Natural killer cell (primary cell): ENCODE data around the gene SPATC1L. TPM values are rescaled to one million over a fixed set of nuclear protein-coding genes. Genes with fewer than 3 reads are reported as not detected.

Source experiments
- ATAC-seq, 3 donors: fragments of 150-1000 bp in 2 of 3; fragments of 200-7000 bp in 1 of 3; cut with Tn5 transposase; 1 replicate in 1 of 3; 2 replicates in 2 of 3; pipeline ENCODE4 v1.10.0; 2021; ENCODE audit warnings: mild to moderate bottlenecking in 2 of 3, moderate library complexity in 2 of 3
- DNase-seq, 2 donors: peaks; one replicate each; pipeline versions ENCODE4 v3.0.0 to v3.0.0-alpha.2; 2013 to 2021; ENCODE audit warnings: mixed read lengths in 1 of 2
- H3K27ac ChIP-seq: one replicate; pipeline ENCODE4 v1.5.1; 2013; ENCODE audit warnings: mild to moderate bottlenecking, low read length
- H3K27me3 ChIP-seq: one replicate; pipeline ENCODE4 v1.6.1; 2013; ENCODE audit warnings: low read length; ENCODE audit not compliant: control insufficient read depth, insufficient read depth
- H3K36me3 ChIP-seq: one replicate; pipeline ENCODE4 v1.6.1; 2013; ENCODE audit warnings: low read length; ENCODE audit not compliant: control insufficient read depth, insufficient read depth
- H3K4me1 ChIP-seq: one replicate; pipeline ENCODE4 v1.6.1; 2013; ENCODE audit warnings: low read length; ENCODE audit not compliant: control insufficient read depth, insufficient read depth
- H3K4me3 ChIP-seq: one replicate; pipeline ENCODE4 v1.5.1; 2013; ENCODE audit warnings: low read length
- H3K9me3 ChIP-seq: one replicate; pipeline ENCODE4 v1.6.1; 2013; ENCODE audit warnings: low read length; ENCODE audit not compliant: control insufficient read depth, insufficient read depth
- H3K27ac Mint-ChIP-seq, 2 donors: one replicate each; pipeline ENCODE4 v1.8.0; 2022; ENCODE audit warnings: mild to moderate bottlenecking in 2 of 2, mixed read lengths in 2 of 2, moderate library complexity in 1 of 2
- H3K27me3 Mint-ChIP-seq, 2 donors: one replicate each; pipeline ENCODE4 v1.8.0; 2022; ENCODE audit warnings: low read depth in 2 of 2, mixed read lengths in 2 of 2
- H3K36me3 Mint-ChIP-seq: one replicate; pipeline ENCODE4 v1.8.0; 2022; ENCODE audit warnings: mixed read lengths
- H3K4me1 Mint-ChIP-seq, 2 donors: one replicate each; pipeline ENCODE4 v1.8.0; 2022; ENCODE audit warnings: mixed read lengths in 2 of 2
- H3K4me3 Mint-ChIP-seq: one replicate; pipeline ENCODE4 v1.8.0; 2022; ENCODE audit warnings: mild to moderate bottlenecking, moderate library complexity, mixed read lengths
- H3K9me3 Mint-ChIP-seq, 2 donors: one replicate each; pipeline ENCODE4 v1.8.0; 2022; ENCODE audit warnings: mixed read lengths in 2 of 2
- WGBS: methylation state at CpG from one replicate; pipeline ENCODE4 v1.1.7; 2013; ENCODE audit warnings: missing lambda C conversion rate; ENCODE audit not compliant: insufficient coverage; 5-methylcytosine and 5-hydroxymethylcytosine counted together
- intact Hi-C: fragments of 100-400 bp; cut with micrococcal nuclease; formaldehyde crosslinking; loops from one replicate; pipeline ENCODE4 v1.14.2; 2022
- total RNA-seq, 4 donors: library from RNA; stranded (reverse); fragments of 120-200 nt in 1 of 4; gene quantifications; one replicate each; pipeline versions ENCODE4 v1.2.3 to v1.2.4, GENCODE V29; 2013 to 2022
- TF ChIP-seq, protein P1 (sequence below): fragments of 200-600 bp; IDR thresholded peaks from one replicate; pipeline ENCODE4 v1.8.0; 2022; ENCODE audit warnings: antibody characterized with exemption

Gene SPATC1L
- total RNA-seq, 3 donors from 2014 or later (not counting 1 experiment from before 2014, with no cell fraction given): 0.18 to 4.0 (median 2.7) TPM

DNA sequence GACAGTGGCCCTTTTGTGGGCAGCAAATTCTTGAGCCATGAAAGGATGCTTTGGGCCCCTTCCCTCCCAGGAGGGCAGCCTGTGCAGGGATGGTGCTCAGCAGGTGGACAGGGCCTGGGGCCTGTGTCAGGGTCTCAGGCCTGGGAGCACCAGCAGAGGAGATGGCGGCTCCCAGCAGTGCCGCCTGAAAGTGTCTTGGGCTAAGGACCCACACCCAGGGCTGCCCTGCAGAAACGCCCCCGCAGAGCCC is 52.7 kb downstream of the SPATC1L start:
- DNase-seq (no peak), ATAC-seq (no peak)
- Mint-ChIP-seq H3K27ac (no peak overlapping the region), H3K27me3 (no peaks in the 10 kb centered on the region), H3K36me3 (no peaks in the 10 kb centered on the region), H3K4me1 (no peaks in the 10 kb centered on the region), H3K9me3 (no peaks in the 10 kb centered on the region), H3K4me3 (no peak overlapping the region)
- TF ChIP-seq, protein P1, sequence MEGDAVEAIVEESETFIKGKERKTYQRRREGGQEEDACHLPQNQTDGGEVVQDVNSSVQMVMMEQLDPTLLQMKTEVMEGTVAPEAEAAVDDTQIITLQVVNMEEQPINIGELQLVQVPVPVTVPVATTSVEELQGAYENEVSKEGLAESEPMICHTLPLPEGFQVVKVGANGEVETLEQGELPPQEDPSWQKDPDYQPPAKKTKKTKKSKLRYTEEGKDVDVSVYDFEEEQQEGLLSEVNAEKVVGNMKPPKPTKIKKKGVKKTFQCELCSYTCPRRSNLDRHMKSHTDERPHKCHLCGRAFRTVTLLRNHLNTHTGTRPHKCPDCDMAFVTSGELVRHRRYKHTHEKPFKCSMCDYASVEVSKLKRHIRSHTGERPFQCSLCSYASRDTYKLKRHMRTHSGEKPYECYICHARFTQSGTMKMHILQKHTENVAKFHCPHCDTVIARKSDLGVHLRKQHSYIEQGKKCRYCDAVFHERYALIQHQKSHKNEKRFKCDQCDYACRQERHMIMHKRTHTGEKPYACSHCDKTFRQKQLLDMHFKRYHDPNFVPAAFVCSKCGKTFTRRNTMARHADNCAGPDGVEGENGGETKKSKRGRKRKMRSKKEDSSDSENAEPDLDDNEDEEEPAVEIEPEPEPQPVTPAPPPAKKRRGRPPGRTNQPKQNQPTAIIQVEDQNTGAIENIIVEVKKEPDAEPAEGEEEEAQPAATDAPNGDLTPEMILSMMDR: no peak
- Histone ChIP-seq H3K36me3 (no peaks in the 10 kb centered on the region), H3K27ac (no peak overlapping the region), H3K27me3 (no peaks in the 10 kb centered on the region), H3K4me1 (no peaks in the 10 kb centered on the region), H3K9me3 (no peaks in the 10 kb centered on the region), H3K4me3 (no peak overlapping the region)
- intact Hi-C loops: no loop called here
- WGBS: 95% methylated on average over 4 of the region's 4 CpGs

DNA sequence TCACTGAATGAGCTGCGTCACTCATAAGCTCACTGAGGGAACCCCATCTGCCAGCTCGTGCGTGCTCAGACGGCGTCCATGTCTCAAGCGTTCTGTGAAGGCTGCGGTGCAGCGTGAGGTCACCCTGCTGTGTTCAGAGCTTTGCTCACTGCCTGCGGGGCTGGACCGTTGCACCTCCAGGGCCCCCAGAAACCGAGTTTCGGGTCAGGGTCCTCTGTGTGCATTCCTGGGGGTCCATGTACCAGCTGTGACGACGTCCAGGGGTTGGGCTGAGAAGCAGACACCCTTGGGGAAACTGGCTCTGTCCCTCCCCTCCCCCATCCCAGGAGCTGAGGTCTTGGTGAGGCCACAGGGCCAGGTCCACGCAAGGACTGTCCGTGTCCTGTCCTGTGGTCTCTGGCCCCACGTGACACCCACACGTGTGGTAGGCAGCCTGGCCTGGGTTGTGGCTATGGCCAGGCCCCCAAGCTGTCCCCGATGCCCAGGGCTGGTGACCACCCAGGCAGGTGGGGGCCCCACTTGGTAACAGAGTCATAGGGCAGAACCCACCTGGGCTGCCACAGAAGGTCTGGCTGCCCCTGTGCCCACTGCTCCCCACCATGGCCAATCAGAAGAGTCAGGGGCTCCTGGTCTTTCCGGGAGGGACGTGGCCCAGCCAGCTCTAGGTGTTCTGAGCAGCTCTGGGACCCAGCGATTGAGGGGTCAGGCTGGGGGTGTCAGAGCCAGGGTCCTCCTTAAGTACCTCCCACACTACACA is 53.2 kb downstream of the SPATC1L start:
- Histone ChIP-seq H3K27ac (no peak overlapping the region), H3K27me3 (no peaks in the 10 kb centered on the region), H3K36me3 (peaks cover under 1% of the 10 kb centered on the region), H3K4me1 (no peaks in the 10 kb centered on the region), H3K4me3 (no peak overlapping the region), H3K9me3 (no peaks in the 10 kb centered on the region)
- H3K27me3 Mint-ChIP-seq: no peaks in the 10 kb centered on the region
- 87% methylated on average over 22 of the region's 22 CpGs for WGBS
- H3K9me3 Mint-ChIP-seq: no peaks in the 10 kb centered on the region
- H3K4me3 Mint-ChIP-seq: no peak overlapping the region
- no peaks in the 10 kb centered on the region for H3K36me3 Mint-ChIP-seq
- H3K4me1 Mint-ChIP-seq: no peaks in the 10 kb centered on the region
- DNase-seq: no peak
- H3K27ac Mint-ChIP-seq: no peak overlapping the region
- TF ChIP-seq, protein P1: no peak
- ATAC-seq: no peak
- intact Hi-C loops: no loop called here

DNA sequence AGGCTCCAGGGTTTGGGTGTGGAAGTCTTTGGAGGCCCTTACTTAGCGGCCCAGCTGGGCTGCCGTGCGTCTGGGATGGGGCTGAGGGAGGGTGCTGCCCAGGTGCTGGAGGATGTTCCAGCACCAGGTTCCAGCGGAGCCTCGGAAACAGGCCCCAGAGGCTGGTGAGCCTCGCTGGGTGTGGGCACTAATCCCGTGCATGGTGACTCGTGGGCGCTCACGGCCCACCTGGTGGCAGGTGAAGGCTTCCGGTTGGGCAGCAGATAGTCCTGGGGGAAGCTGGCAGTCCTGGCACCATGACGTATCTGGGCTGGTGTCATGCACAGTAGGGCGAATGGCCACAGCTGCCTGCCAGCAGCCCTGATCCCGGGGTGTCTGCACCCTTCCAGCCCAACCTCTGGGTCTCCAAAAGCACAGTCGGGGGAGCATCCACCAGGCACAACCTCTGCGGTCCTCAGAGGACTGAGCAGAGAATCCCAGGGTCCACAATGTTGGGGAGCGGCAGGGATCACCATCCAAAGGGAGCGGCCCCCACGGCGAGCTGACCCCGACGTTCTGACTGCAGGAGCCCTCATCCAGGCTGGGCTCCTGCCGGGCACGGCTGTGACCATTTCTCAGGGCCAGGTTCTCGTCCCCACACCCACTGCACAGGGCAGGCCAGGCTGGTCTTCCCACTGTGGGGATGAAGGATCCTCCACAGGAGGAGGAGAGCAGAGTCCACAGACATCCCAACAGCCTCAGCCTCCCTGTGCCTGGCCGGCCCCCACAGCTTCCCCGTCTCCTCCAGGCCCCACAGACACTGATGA is 54.2 kb downstream of the SPATC1L start:
- H3K9me3 ChIP-seq: no peaks in the 10 kb centered on the region
- H3K9me3 Mint-ChIP-seq: no peaks in the 10 kb centered on the region
- H3K4me1 ChIP-seq: no peaks in the 10 kb centered on the region
- no peak overlapping the region for H3K27ac Mint-ChIP-seq
- no peak overlapping the region for H3K4me3 ChIP-seq
- H3K4me1 Mint-ChIP-seq: no peaks in the 10 kb centered on the region
- WGBS: 90% methylated on average over 27 of the region's 27 CpGs
- DNase-seq (no peak), ATAC-seq (no peak)
- H3K27me3 Mint-ChIP-seq: no peaks in the 10 kb centered on the region
- no peak overlapping the region for H3K4me3 Mint-ChIP-seq
- TF ChIP-seq, protein P1: no peak
- intact Hi-C loops: no loop called here
- H3K36me3 Mint-ChIP-seq: no peaks in the 10 kb centered on the region
- peaks cover 3% of the 10 kb centered on the region for H3K36me3 ChIP-seq
- H3K27ac ChIP-seq: no peak overlapping the region
- no peaks in the 10 kb centered on the region for H3K27me3 ChIP-seq
